NT2/D1 (cell line): Measurements from ENCODE around the gene ENO1.

ENCODE experiments used
- SUZ12 ChIP-seq: IDR thresholded peaks from 2 replicates; pipeline ENCODE4 v1.6.1; 2011; ENCODE audit not compliant: insufficient read length, insufficient read depth; ENCODE audit errors: extremely low read depth
- YY1 ChIP-seq: IDR thresholded peaks from 2 replicates; pipeline ENCODE4 v1.6.1; 2011; ENCODE audit not compliant: insufficient read length, insufficient read depth
- ZNF274 ChIP-seq: IDR thresholded peaks from 2 replicates; pipeline ENCODE4 v1.6.1; 2011; ENCODE audit warnings: mild to moderate bottlenecking, low read depth, low read length

DNA sequence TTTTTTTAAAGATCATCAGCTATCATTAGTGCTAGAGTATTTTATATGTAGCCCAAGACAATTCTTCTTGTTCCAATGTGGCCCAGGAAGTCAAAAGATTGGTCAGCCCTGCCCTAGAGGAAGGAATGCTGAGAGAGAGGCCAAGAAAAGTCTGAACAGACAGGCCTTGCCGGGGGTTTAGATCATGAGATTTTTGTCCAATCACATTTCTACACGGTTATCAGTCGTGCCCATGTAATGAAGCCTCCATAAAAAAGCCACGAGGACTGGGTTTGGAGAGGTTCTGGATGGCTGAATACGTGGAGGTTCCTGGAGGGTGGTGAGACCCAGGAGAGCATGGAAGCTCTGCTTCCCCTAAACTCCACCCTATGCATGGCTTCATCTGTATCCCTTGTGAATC, 24.3 kb upstream of the ENO1 start:
- TF ChIP-seq YY1 (no peak), ZNF274 (no peak), SUZ12 (no peak)
